Omental fat pad (tissue), 4 donors: ENCODE results near the gene TNRC18. TPM values are rescaled to one million over a fixed set of nuclear protein-coding genes. Genes with fewer than 3 reads are reported as not detected.
"Not testable (repeated sequence)": the region's sequence is repeated elsewhere in the genome, so short reads cannot be mapped to it uniquely, and the experiment has no call there.

Experiments
- ATAC-seq: fragments of 150-250 bp; one replicate; pipeline ENCODE4 v1.9.1; 2016; ENCODE audit warnings: mild to moderate bottlenecking, moderate library complexity; ENCODE audit not compliant: low FRiP score
- DNase-seq: peaks from one replicate; pipeline ENCODE4 v3.0.0-alpha.2; 2019; ENCODE audit warnings: low spot score
- total RNA-seq, 4 donors: library from RNA; depleted of rRNA; stranded (reverse); fragments of >200 nt; gene quantifications; one replicate each; pipeline ENCODE4 v1.1.0, GENCODE V29; 2016
- TF ChIP-seq, protein P1 (sequence below), 3 donors: fragments of 450-650 bp; IDR thresholded peaks; one replicate each; pipeline ENCODE4 v1.5.1; 2016 to 2017; ENCODE audit warnings: antibody characterized with exemption in 3 of 3, mild to moderate bottlenecking in 3 of 3, moderate library complexity in 2 of 3

Gene TNRC18
- total RNA-seq, 4 donors from 2014 or later = 26.0 to 62.4 (median 29.4) TPM

DNA sequence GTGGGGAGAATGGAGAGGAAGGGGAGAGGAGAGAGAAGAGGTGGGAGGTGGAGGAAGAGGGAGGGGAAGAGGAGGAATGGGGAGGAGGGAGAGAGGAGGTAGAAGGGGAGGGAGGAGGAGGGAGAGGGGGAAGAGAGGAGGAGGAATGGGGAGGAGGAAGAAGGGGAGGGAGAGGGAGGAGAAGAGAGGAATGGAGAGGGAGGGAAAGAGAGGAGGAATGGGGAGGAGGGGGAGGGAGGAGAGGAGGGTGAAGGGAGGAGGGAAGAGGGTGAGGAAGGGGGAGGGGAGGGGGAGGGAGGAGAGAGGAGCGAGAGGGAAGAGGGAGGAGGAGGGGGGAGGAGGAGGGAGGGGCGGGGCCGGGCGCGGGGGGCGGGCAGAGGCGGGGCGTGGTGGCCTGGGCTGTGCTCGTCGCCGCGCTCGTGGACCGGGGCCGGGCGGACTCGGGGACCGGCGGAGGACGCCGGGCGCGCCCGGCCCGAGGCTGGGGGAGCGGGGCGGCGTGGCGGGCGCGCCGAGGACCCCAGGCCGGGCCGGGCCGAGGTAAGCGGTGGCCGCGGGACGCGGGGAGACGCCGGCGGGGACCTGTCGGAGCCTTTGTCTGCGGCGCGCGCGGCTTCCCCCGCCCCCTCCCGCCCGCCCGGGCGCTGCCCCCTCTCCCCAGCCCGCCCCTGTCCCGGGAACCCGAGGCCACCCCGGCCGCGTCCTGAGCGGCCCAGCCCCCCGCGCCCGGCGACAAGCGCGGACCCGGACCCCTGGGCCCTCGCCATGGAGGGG, 140.9 kb downstream of the TNRC18 start, which contains the start of gene SLC29A4:
TSS of gene SLC29A4 (plus strand) at position 401 of the 774 bp plus-strand sequence. CDS start 4,874 bp downstream, outside the sequence.
- TF ChIP-seq, protein P1, sequence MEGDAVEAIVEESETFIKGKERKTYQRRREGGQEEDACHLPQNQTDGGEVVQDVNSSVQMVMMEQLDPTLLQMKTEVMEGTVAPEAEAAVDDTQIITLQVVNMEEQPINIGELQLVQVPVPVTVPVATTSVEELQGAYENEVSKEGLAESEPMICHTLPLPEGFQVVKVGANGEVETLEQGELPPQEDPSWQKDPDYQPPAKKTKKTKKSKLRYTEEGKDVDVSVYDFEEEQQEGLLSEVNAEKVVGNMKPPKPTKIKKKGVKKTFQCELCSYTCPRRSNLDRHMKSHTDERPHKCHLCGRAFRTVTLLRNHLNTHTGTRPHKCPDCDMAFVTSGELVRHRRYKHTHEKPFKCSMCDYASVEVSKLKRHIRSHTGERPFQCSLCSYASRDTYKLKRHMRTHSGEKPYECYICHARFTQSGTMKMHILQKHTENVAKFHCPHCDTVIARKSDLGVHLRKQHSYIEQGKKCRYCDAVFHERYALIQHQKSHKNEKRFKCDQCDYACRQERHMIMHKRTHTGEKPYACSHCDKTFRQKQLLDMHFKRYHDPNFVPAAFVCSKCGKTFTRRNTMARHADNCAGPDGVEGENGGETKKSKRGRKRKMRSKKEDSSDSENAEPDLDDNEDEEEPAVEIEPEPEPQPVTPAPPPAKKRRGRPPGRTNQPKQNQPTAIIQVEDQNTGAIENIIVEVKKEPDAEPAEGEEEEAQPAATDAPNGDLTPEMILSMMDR (IDR thresholded peaks at IDR 0.05) = no peak
- no peak for DNase-seq
- ATAC-seq = no peak

DNA sequence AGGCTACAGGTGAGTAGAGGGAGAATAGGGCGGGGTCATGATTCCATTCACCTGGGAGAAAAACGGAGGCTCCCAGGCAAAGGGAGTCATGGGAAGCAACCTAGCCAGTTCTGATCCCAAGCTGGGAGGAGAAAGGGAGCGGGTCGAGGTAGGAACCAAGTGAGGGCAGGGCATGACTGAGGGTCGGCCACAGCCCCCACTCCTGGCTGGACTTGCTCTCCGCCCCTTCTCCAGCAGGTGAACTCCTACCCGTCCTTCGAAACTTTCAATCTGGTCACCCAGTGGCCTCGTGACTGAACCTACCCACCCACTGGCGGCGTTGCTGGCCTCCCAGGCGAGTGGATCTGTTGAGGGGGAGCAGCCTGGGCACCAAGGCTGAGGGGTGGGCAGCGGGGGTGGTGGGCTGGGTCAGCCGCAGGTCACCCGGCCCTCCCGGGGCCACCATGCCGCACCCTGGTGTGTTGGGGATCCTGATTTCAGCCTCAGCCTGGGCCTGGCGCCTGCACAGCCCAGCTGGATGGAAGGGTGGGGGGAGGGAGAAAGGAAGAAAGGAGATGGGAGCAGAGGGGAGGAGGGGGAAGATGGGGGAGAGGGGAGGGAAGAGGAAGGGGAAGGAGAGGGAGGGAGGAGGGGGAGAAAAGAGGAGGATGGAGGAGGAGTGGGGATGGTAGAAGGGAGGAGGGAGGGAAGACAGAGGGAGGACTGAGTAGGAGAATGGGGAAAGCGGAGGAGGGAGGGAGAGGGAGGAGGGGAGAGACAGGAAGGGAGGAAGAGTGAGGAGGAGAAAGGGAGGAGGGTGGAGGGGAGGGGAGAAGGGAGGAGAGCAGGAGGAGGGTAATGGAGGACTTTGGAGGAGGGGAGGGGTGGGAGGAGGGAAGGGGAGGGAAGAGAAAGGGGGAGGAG, 141.8 kb downstream of the TNRC18 start:
- not testable (repeated sequence) for DNase-seq, ATAC-seq

DNA sequence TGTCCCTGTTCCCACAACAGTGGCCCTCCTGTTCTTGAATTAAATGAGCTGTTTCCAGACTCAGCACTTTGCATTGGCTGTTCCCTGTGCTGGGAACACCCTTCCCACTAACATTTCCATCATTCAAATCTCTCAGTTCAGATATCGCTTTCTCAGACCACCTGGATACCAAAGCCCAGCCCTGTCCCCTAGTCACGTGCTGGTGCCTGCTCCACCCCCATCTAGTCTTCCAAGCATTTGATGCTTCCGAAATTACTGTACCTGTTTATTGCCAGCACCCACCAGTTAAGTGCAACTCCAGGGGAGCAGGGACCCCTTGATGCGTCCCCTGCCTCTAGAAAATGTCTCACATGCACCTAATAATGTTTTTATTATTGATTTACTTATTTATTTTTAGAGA, 143.9 kb downstream of the TNRC18 start:
- ATAC-seq (no peak), DNase-seq (no peak)
- TF ChIP-seq, protein P1 (IDR thresholded peaks at IDR 0.05) = no peak

DNA sequence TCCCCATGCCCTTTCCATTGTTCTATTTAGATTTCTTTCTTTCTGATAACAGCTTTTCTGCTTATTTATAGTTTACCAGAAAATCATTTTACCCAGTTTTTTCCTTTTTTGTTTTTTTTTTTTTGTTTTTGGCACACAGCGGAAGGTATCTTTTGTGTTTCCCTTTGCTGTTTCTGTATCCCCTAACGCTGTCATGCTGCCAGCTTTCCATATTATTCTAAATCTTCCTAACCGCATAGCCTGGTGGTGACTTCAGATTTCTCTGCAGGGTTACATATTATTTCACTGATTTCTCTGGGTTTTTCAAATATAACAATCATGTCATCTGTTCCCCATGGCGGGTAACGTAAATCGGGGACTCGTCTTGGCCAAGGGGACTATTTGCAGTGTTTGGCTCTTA, 144.9 kb downstream of the TNRC18 start:
- ATAC-seq (no peak), DNase-seq (no peak)
- TF ChIP-seq, protein P1 (IDR thresholded peaks at IDR 0.05) = no peak

DNA sequence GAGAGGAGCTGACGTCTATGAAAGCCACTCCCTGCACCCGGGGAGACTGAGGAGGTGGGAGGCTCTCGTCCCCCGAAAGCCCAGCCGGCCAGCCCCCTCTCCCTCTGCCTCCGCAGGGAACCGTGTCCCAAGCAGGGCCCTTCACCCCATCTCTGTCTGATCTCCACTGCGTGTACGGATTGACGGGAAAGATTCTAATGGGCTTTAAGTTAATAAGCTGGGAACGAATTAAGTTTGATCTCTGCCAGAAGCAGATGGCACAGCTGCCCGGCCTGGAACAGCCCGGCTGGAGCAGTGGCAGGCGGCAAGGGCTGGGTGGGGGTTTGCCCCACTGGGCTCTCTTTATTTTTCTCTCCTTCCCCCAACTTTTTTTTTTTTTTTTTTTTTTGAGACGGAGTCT, 147.0 kb downstream of the TNRC18 start:
- no peak for ATAC-seq
- TF ChIP-seq, protein P1 (IDR thresholded peaks at IDR 0.05) = no peak
- no peak for DNase-seq

DNA sequence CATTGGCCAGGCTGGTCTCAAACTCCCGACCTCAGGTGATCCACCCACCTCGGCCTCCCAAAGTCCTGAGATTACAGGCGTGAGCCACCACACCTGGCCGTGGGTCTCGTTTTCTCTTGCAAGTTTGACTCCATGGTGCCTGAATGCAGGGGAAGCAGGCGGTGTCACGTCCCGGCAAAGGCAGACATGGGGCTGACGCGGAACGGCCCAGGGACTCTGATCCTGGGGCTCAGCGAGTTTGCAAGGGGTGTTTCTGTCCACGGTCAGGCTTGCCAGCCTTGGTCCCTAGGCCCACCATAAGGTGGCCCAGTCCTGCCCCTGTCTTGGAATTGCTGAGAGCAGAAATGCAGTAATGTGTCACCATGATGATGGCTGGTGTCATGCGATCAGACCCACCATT, 147.5 kb downstream of the TNRC18 start:
- not testable (repeated sequence) for DNase-seq, ATAC-seq

DNA sequence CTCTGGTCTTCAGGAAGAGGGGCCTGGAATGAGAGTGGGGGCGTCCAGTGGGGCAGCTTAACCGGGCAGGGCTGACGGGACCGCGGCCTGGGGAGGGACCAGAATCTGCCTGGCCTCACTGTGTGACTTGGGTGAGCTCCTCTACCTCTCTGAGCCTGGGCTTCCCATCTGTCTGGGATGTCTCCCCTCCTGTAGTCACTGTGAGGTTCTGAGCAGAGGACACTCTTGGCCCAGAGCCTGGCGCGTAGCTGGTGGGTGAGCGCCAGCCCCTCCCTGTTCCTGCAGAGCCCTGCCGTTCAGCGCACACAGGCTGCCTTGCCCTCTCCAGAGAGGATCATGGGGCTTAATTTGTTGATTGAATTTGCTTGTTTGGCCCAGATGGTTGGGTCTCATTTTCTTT, 148.1 kb downstream of the TNRC18 start:
- not testable (repeated sequence) for ATAC-seq, DNase-seq

DNA sequence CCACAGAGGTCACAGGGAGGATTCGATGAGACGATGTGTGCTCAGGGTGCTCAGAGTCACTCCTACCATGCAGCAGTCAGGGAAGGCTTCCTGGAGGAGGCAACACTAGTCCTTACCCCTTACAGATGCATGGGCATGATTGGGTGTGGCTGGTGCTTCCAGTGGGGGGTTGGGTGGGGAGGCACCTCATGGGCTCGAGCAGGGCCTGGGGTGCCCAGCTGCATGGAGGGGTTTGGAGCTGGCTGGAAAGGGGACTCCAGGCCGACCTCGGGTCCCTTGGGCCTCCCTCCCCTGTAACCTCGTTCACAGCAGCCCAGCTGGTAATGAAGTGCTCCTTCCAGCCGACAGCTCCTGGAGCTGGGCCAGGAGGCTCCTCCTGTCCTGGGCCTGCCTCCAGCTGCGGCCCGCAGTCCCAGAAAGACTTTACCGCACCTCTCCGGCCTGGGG, 148.6 kb downstream of the TNRC18 start:
- not testable (repeated sequence) for DNase-seq, ATAC-seq

DNA sequence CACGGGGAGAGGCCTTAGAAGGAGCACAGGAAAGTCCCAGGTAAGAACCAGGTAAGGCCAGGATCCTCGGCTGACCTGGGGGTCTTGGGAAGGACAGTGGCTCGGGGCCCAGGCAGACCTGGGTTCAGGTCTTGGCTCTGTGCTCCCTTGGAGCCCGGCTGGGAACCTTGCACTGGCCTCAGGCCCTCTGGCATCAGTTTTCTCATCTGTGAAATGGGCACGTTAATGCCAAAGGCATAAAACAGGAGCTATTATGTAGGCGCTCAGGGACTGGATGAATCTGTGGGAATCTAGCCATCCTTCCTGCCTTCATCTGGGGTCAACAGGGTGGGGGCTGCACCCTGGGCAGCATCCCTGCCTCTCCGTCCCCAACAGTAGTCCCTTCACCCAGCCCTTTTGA, 149.2 kb downstream of the TNRC18 start:
- TF ChIP-seq, protein P1 (IDR thresholded peaks at IDR 0.05) = no peak
- ATAC-seq = no peak
- DNase-seq = no peak

DNA sequence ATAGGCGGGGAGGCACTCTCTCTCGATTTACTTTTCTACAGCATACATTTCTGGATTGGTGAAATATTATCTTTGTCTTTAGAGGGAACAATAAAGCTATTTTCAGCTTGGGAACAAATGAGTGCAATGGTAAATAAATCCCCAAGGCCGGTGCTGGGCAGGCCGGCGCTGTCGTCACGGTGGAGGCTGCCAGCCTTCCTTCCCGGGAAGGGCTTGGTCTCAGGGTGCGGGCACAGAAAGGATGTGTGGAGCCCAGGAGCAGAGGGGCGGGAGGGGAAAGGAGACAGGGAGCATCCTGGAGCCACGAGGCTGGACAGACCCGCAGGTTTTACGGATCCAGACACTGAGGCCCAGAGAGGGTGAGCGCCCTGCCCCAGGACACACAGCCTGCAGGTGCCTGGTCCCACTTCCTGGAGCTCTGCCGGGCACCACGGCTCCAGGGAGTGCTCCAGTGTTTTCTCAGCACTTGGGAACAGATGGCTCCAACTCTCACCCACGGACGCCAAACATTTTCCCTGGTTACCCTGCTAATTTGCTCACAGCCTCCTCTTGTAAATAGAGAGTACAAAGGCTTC, 149.7 kb downstream of the TNRC18 start:
- ATAC-seq, DNase-seq: not testable (repeated sequence)
